A549 (cell line): Measurements from ENCODE around the gene TRIM41. TPM values are rescaled to one million over a fixed set of nuclear protein-coding genes. Genes with fewer than 3 reads are reported as not detected.

ENCODE experiments used
- ATAC-seq, 2 experiments: fragments of 200-7000 bp in 1 of 2; fragments of >200 bp in 1 of 2; cut with Nextera tagmentation in 1 of 2; cut with Tn5 transposase in 1 of 2; 3 replicates each; pipeline versions ENCODE4 v1.8.0 to v1.9.1; 2018 to 2020; ENCODE audit warnings: mild to moderate bottlenecking in 1 of 2, moderate library complexity in 1 of 2
- CTCF ChIA-PET: fragments of 300-600 bp; sonication (Branson Sonifier 250); formaldehyde crosslinking; extraction: SDS; loops from one replicate; lab custom pipeline; 2021; ENCODE audit warnings: antibody characterized with exemption, inconsistent platforms; lab: Yijun Ruan, JAX
- POLR2A ChIA-PET: fragments of 350-600 bp; formaldehyde crosslinking; extraction: SDS; loops from one replicate; lab custom pipeline; 2021; ENCODE audit warnings: antibody characterized with exemption, inconsistent platforms; lab: Yijun Ruan, JAX
- DNase-seq, 2 experiments: peaks; one replicate each; pipeline versions ENCODE4 v3.0.0 to v3.0.0-alpha.2; 2011 to 2016; ENCODE audit warnings: low read depth in 1 of 2, low spot score in 1 of 2
- FAIRE-seq: peaks from 2 replicates; lab custom pipeline; 2011; peaks lifted over from hg19 to GRCh38; lab: Jason Lieb, UNC
- H3K27ac ChIP-seq, 2 experiments: fragments of >200 bp; sonication (Bioruptor Twin); formaldehyde crosslinking; 3 replicates each; pipeline ENCODE4 v1.5.1; 2016 to 2017
- H3K4me1 ChIP-seq: fragments of >200 bp; sonication (Bioruptor Twin); formaldehyde crosslinking; 3 replicates; pipeline ENCODE4 v1.6.1; 2016
- H3K4me2 ChIP-seq: fragments of >200 bp; sonication (Bioruptor Twin); formaldehyde crosslinking; 3 replicates; pipeline ENCODE4 v1.6.1; 2016
- H3K4me3 ChIP-seq: fragments of >200 bp; sonication (Bioruptor Twin); formaldehyde crosslinking; 3 replicates; pipeline ENCODE4 v1.5.1; 2016
- H3K9me3 ChIP-seq: fragments of >200 bp; sonication (Bioruptor Twin); formaldehyde crosslinking; 3 replicates; pipeline ENCODE4 v1.6.1; 2016
- BHLHE40 ChIP-seq: IDR thresholded peaks from 2 replicates; pipeline ENCODE4 v1.6.1; 2012; ENCODE audit warnings: low read depth, low read length, inconsistent platforms
- CBX2 ChIP-seq: fragments of 200-600 bp; sonication (generic); IDR thresholded peaks from 2 replicates; pipeline ENCODE4 v1.6.1; 2016; ENCODE audit warnings: low read depth, mild to moderate bottlenecking, borderline replicate concordance
- CBX8 ChIP-seq: fragments of 200-600 bp; sonication (generic); IDR thresholded peaks from 2 replicates; pipeline ENCODE4 v1.6.1; 2016
- EHMT2 ChIP-seq: fragments of 200-600 bp; sonication (generic); IDR thresholded peaks from 2 replicates; pipeline ENCODE4 v1.6.1; 2016; ENCODE audit warnings: antibody characterized with exemption, low read depth, mild to moderate bottlenecking, moderate library complexity
- EP300 ChIP-seq, 2 experiments: fragments of >200 bp; sonication (Bioruptor Twin); formaldehyde crosslinking; IDR thresholded peaks; 2 replicates in 1 of 2; 3 replicates in 1 of 2; pipeline ENCODE4 v1.6.1; 2016 to 2017
- FOSL2 ChIP-seq, 2 experiments: fragments of 450-650 bp in 1 of 2; fragments of >200 bp in 1 of 2; sonication (Bioruptor Twin) in 1 of 2; formaldehyde crosslinking; IDR thresholded peaks; 2 replicates each; pipeline versions ENCODE4 v1.5.0 to v1.6.1; 2016 to 2020; ENCODE audit warnings: mild to moderate bottlenecking in 1 of 2, moderate library complexity in 1 of 2
- GATA3 ChIP-seq: IDR thresholded peaks from 2 replicates; pipeline ENCODE4 v1.6.1; 2012; ENCODE audit warnings: borderline replicate concordance
- HDAC2 ChIP-seq: fragments of 200-600 bp; sonication (generic); IDR thresholded peaks from 2 replicates; pipeline ENCODE4 v1.6.1; 2016
- HEYL ChIP-seq: fragments of 250-450 bp; sonication (Bioruptor Pico); IDR thresholded peaks from 2 replicates; pipeline ENCODE4 v1.8.0; 2021; ENCODE audit warnings: mild to moderate bottlenecking, moderate library complexity
- HOXA7 ChIP-seq: fragments of 250-450 bp; sonication (Bioruptor Pico); IDR thresholded peaks from 2 replicates; pipeline ENCODE4 v1.5.0; 2020; ENCODE audit warnings: mild to moderate bottlenecking, moderate library complexity
- HOXB13 ChIP-seq: fragments of 250-450 bp; sonication (Bioruptor Pico); IDR thresholded peaks from 2 replicates; pipeline ENCODE4 v1.5.0; 2020; ENCODE audit warnings: low read depth, mild to moderate bottlenecking, moderate library complexity
- HOXB5 ChIP-seq: fragments of 250-450 bp; sonication (Bioruptor Pico); IDR thresholded peaks from 2 replicates; pipeline ENCODE4 v1.5.0; 2020; ENCODE audit warnings: mild to moderate bottlenecking, moderate library complexity
- JUN ChIP-seq, 2 experiments: fragments of >200 bp; sonication (Bioruptor Twin); formaldehyde crosslinking; IDR thresholded peaks; 2 replicates in 1 of 2; 3 replicates in 1 of 2; pipeline ENCODE4 v1.6.1; 2016 to 2017
- JUNB ChIP-seq: fragments of >200 bp; sonication (Bioruptor Twin); formaldehyde crosslinking; IDR thresholded peaks from 2 replicates; pipeline ENCODE4 v1.6.1; 2016
- KDM1A ChIP-seq: fragments of 200-600 bp; sonication (generic); IDR thresholded peaks from 2 replicates; pipeline ENCODE4 v1.6.1; 2016; ENCODE audit warnings: low read depth, mild to moderate bottlenecking
- MAFK ChIP-seq: fragments of 450-650 bp; IDR thresholded peaks from 2 replicates; pipeline ENCODE4 v1.6.1; 2014; ENCODE audit not compliant: partially characterized antibody
- MAZ ChIP-seq: fragments of 150-350 bp; IDR thresholded peaks from 2 replicates; pipeline ENCODE4 v1.6.1; 2014; ENCODE audit warnings: antibody characterized with exemption, low read depth, low read length, borderline replicate concordance
- MYC ChIP-seq: IDR thresholded peaks from 2 replicates; pipeline ENCODE4 v1.6.1; 2012; ENCODE audit warnings: mild to moderate bottlenecking, inconsistent platforms, low read length, improper control_type of control experiment, borderline replicate concordance
- PHF8 ChIP-seq: fragments of 200-600 bp; sonication (generic); IDR thresholded peaks from 2 replicates; pipeline ENCODE4 v1.6.1; 2016; ENCODE audit warnings: low read depth, mild to moderate bottlenecking, antibody characterized with exemption, moderate library complexity, borderline replicate concordance
- RAD21 ChIP-seq, 2 experiments: fragments of >200 bp in 1 of 2; sonication (Bioruptor Twin) in 1 of 2; formaldehyde crosslinking in 1 of 2; IDR thresholded peaks in 1 of 2; conservative IDR thresholded peaks in 1 of 2; 2 replicates in 1 of 2; 3 replicates in 1 of 2; pipeline ENCODE4 v1.6.1; 2012 to 2018; ENCODE audit warnings: inconsistent platforms in 1 of 2
- RCOR1 ChIP-seq: fragments of 150-350 bp; IDR thresholded peaks from 2 replicates; pipeline ENCODE4 v1.6.1; 2014; ENCODE audit warnings: antibody characterized with exemption, low read length, low read depth
- RNF2 ChIP-seq: fragments of 200-600 bp; sonication (generic); IDR thresholded peaks from 2 replicates; pipeline ENCODE4 v1.6.1; 2016; ENCODE audit warnings: low read depth, mild to moderate bottlenecking, antibody characterized with exemption, moderate library complexity, borderline replicate concordance
- SMC3 ChIP-seq: fragments of >200 bp; sonication (Bioruptor Twin); formaldehyde crosslinking; IDR thresholded peaks from 3 replicates; pipeline ENCODE4 v1.6.1; 2018; ENCODE audit warnings: inconsistent platforms
- SREBF2 ChIP-seq: fragments of 450-650 bp; IDR thresholded peaks from 2 replicates; pipeline ENCODE4 v1.6.1; 2014; ENCODE audit warnings: mild to moderate bottlenecking, moderate library complexity
- TP53 ChIP-seq: fragments of 250-450 bp; sonication (Bioruptor Pico); IDR thresholded peaks from 2 replicates; pipeline ENCODE4 v1.5.0; 2021; ENCODE audit warnings: mild to moderate bottlenecking, moderate library complexity
- ZNF302 ChIP-seq: fragments of 250-450 bp; sonication (Bioruptor Pico); IDR thresholded peaks from 2 replicates; pipeline ENCODE4 v1.9.0; 2021; ENCODE audit warnings: inconsistent platforms, mild to moderate bottlenecking, moderate library complexity
- ZSCAN20 ChIP-seq: fragments of 250-450 bp; sonication (Bioruptor Pico); IDR thresholded peaks from 2 replicates; pipeline ENCODE4 v1.8.0; 2022; ENCODE audit warnings: mild to moderate bottlenecking, moderate library complexity
- WGBS: methylation state at CpG from one replicate; pipeline ENCODE4 v1.1.6; 2017; ENCODE audit errors: missing lambda C conversion rate; 5-methylcytosine and 5-hydroxymethylcytosine counted together
- polyA plus RNA-seq, 4 experiments: library from polyadenylated mRNA; depleted of rRNA in 3 of 4; stranded (reverse); fragments of >200 nt; fragmentation: RNase III in 1 of 4; extraction: RNeasy Plus Mini Kit Qiagen cat#74134 plus additional on column Dnase treatment in 1 of 4; gene quantifications; 2 replicates in 3 of 4; 3 replicates in 1 of 4; pipeline ENCODE4 v1.2.3, GENCODE V29; 2011 to 2017
- TF ChIP-seq, protein P1 (sequence below): IDR thresholded peaks from 2 replicates; pipeline ENCODE4 v1.6.1; 2012; ENCODE audit warnings: low read depth, borderline replicate concordance
- TF ChIP-seq, protein P2 (sequence below): fragments of >200 bp; sonication (Bioruptor Twin); formaldehyde crosslinking; IDR thresholded peaks from 3 replicates; pipeline ENCODE4 v1.6.1; 2016
- TF ChIP-seq, protein P3 (sequence below): IDR thresholded peaks from 2 replicates; pipeline ENCODE4 v1.6.1; 2012
- TF ChIP-seq, protein P4 (sequence below): IDR thresholded peaks from 2 replicates; pipeline ENCODE4 v1.6.1; 2012

The TRIM41 gene
- polyA plus RNA-seq, 2 of the 4 experiments (the other 2 are of a cell fraction), result 22.7 to 32.5 TPM

DNA sequence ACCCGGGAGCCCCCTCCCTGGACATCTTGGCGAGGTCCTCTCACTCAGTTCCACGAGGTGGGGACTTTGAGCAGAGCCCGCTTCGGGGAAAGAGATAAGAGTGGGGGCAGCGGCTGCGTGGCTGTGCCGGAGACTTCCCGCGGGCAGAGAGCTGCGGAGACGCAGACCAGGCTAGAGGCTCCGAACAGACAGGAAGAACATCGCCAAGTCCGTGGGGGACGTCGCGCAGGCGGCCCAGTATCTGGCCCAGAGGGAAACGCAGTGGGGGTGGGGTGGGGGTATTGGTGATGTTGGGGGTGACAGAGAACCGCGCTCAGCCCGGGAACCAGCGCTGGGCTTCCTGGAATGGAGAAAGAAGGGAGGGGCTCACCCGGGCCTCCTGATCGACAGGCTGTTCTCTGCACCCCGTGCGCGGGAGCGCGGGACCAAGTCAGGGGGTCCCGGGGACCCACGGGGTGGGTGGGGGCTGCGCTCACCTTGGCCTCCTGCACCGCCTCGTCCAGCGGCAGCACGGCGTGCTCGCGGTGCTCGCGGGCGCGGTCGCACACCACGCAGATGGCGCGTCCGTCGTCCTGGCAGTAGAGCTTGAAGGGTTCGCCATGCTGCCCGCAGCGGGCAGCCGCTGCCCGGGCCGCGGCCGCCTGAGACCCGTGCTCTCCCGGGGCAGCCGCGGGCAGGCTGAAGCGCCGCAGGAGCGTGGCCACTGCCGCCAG, 18.8 kb upstream of the TRIM41 start:
- no peak for FAIRE-seq
- 0% methylated on average over 25 of the region's 67 CpGs for WGBS
- ChIA-PET POLR2A (interaction anchor here (0.8 to 6.7 kb wide), 5 partner anchors 14 to 31 kb away, joined by 4 to 159 read pairs (median 5); partner anchors contain the start of gene TRIM41), CTCF (interaction anchor here (0.8 to 3.9 kb wide), 9 partner anchors 8 to 36 kb away, joined by 3 to 36 read pairs (median 8); partner anchors contain the start of gene TRIM41)
- peak; percentile 40 to 41 for ATAC-seq
- H3K4me1 ChIP-seq, result peaks cover 15% of the 10 kb centered on the region
- H3K4me2 ChIP-seq, result peak overlapping the region; percentile 91
- no peaks in the 10 kb centered on the region for H3K9me3 ChIP-seq
- TF ChIP-seq ZNF302 (CRISPR knock-in tag) (no peak), CBX2 (no peak), BHLHE40 (no peak), HOXB5 (no peak), HOXA7 (CRISPR knock-in tag) (no peak), TP53 (no peak), JUN (IDR thresholded peaks at IDR 0.05) (peak in 1 of 2 experiments; percentile 22; a peak in 2 of 5 replicates), MAFK (no peak), HOXB13 (CRISPR knock-in tag) (no peak), ZSCAN20 (CRISPR knock-in tag) (no peak), SMC3 (no peak), HEYL (no peak), HDAC2 (no peak), CBX8 (no peak), PHF8 (no peak), GATA3 (no peak), RCOR1 (no peak), MYC (0 out of 2 replicates have a peak, but pooled peaks have one; percentile 27), JUNB (no peak), FOSL2 (IDR thresholded peaks at IDR 0.05) (no peak), FOSL2 (CRISPR knock-in tag; IDR thresholded peaks at IDR 0.05) (no peak), EP300 (IDR thresholded peaks at IDR 0.05) (no peak), SREBF2 (no peak), RAD21 (conservative IDR thresholded peaks at IDR 0.05 in 1 of 2, IDR thresholded peaks at IDR 0.05 in 1 of 2) (no peak), MAZ (no peak), KDM1A (no peak), EHMT2 (no peak), RNF2 (no peak)
- TF ChIP-seq, protein P1, sequence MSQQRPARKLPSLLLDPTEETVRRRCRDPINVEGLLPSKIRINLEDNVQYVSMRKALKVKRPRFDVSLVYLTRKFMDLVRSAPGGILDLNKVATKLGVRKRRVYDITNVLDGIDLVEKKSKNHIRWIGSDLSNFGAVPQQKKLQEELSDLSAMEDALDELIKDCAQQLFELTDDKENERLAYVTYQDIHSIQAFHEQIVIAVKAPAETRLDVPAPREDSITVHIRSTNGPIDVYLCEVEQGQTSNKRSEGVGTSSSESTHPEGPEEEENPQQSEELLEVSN, result peak; percentile 17; the same call in 1 of the 2 replicates
- TF ChIP-seq, protein P2, sequence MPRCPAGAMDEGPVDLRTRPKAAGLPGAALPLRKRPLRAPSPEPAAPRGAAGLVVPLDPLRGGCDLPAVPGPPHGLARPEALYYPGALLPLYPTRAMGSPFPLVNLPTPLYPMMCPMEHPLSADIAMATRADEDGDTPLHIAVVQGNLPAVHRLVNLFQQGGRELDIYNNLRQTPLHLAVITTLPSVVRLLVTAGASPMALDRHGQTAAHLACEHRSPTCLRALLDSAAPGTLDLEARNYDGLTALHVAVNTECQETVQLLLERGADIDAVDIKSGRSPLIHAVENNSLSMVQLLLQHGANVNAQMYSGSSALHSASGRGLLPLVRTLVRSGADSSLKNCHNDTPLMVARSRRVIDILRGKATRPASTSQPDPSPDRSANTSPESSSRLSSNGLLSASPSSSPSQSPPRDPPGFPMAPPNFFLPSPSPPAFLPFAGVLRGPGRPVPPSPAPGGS, result no peak
- TF ChIP-seq, protein P3, sequence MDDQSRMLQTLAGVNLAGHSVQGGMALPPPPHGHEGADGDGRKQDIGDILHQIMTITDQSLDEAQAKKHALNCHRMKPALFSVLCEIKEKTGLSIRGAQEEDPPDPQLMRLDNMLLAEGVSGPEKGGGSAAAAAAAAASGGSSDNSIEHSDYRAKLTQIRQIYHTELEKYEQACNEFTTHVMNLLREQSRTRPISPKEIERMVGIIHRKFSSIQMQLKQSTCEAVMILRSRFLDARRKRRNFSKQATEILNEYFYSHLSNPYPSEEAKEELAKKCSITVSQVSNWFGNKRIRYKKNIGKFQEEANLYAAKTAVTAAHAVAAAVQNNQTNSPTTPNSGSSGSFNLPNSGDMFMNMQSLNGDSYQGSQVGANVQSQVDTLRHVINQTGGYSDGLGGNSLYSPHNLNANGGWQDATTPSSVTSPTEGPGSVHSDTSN, result no peak
- TF ChIP-seq, protein P4, sequence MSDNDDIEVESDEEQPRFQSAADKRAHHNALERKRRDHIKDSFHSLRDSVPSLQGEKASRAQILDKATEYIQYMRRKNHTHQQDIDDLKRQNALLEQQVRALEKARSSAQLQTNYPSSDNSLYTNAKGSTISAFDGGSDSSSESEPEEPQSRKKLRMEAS, result peak; percentile 65
- H3K4me3 ChIP-seq, result peak overlapping the region; percentile 84
- peak; percentile 60 to 64 for DNase-seq
- H3K27ac ChIP-seq, result peak overlapping the region; percentile 93 to 95
